A673 (cell line): ENCODE data around the gene ODAD2. TPM values are rescaled to one million over a fixed set of nuclear protein-coding genes. Genes with fewer than 3 reads are reported as not detected.

Experiments
- BruUV-seq: library from RNA; stranded (reverse); fragments of 400-500 nt; replicated peaks from 2 replicates; lab custom pipeline; 2021; lab: Mats Ljungman, UMichigan
- CTCF ChIA-PET: fragments of 300-600 bp; sonication (Branson Sonifier 250); formaldehyde crosslinking; loops from one replicate; lab custom pipeline; 2022; ENCODE audit warnings: antibody characterized with exemption; lab: Charles Lee
- POLR2A ChIA-PET: fragments of 300-600 bp; sonication (Branson Sonifier 250); formaldehyde crosslinking; loops from one replicate; lab custom pipeline; 2022; ENCODE audit warnings: antibody characterized with exemption; ENCODE audit not compliant: low non-redundant PET; lab: Charles Lee
- DNase-seq: peaks from one replicate; pipeline ENCODE4 v3.0.0-alpha.2; 2015; ENCODE audit warnings: low spot score
- H3K27ac ChIP-seq: fragments of 200-600 bp; sonication (generic); 2 replicates; pipeline ENCODE4 v1.5.1; 2016; ENCODE audit warnings: mixed run types, low read depth, mild to moderate bottlenecking, mixed read lengths, antibody characterized with exemption, low read length; ENCODE audit not compliant: poor library complexity, severe bottlenecking
- H3K27me3 ChIP-seq: fragments of 200-600 bp; sonication (generic); replicated peaks from 2 replicates; pipeline ENCODE4 v1.6.1; 2017; ENCODE audit warnings: mixed run types, low read depth, mild to moderate bottlenecking, mixed read lengths, antibody characterized with exemption, low read length; ENCODE audit not compliant: insufficient read depth, poor library complexity
- H3K36me3 ChIP-seq: fragments of 200-600 bp; sonication (generic); 2 replicates; pipeline ENCODE4 v1.6.1; 2016; ENCODE audit warnings: mixed run types, mild to moderate bottlenecking, mixed read lengths, antibody characterized with exemption, low read length; ENCODE audit not compliant: insufficient read depth, poor library complexity, severe bottlenecking
- H3K4me1 ChIP-seq: fragments of 200-600 bp; sonication (generic); 2 replicates; pipeline ENCODE4 v1.6.1; 2017; ENCODE audit warnings: mixed run types, mild to moderate bottlenecking, mixed read lengths, antibody characterized with exemption, low read length; ENCODE audit not compliant: insufficient read depth, poor library complexity, severe bottlenecking
- H3K4me3 ChIP-seq: fragments of 200-600 bp; sonication (generic); 2 replicates; pipeline ENCODE4 v1.5.1; 2016; ENCODE audit warnings: low read depth, mixed run types, mild to moderate bottlenecking, mixed read lengths, low read length; ENCODE audit not compliant: poor library complexity, severe bottlenecking
- H3K9me3 ChIP-seq: fragments of 200-600 bp; sonication (generic); 2 replicates; pipeline ENCODE4 v1.6.1; 2016; ENCODE audit warnings: mixed run types, low read depth, mild to moderate bottlenecking, mixed read lengths, antibody characterized with exemption, low read length; ENCODE audit not compliant: poor library complexity, severe bottlenecking
- EZH2 ChIP-seq: fragments of 200-600 bp; sonication (generic); IDR thresholded peaks from 2 replicates; pipeline ENCODE4 v1.6.1; 2017; ENCODE audit warnings: borderline replicate concordance, low read depth, mild to moderate bottlenecking, mixed read lengths, antibody characterized with exemption, low read length; ENCODE audit not compliant: poor library complexity, severe bottlenecking
- intact Hi-C: fragments of 100-400 bp; cut with micrococcal nuclease; formaldehyde crosslinking; loops from one replicate; pipeline ENCODE4 v1.10.0; 2022; ENCODE audit not compliant: unreplicated experiment
- total RNA-seq: library from RNA; stranded (reverse); gene quantifications from 2 replicates; pipeline ENCODE4 v1.2.3, GENCODE V29; 2021
- TF ChIP-seq, protein P1 (sequence below): fragments of 300-800, 200-600 bp; sonication (generic); conservative IDR thresholded peaks from 2 replicates; pipeline ENCODE4 v1.5.1; 2017; ENCODE audit warnings: low read depth, mild to moderate bottlenecking, antibody characterized with exemption, low read length, moderate library complexity, mixed read lengths

ODAD2 gene
- total RNA-seq, 1 experiment from 2014 or later, result 1.2 TPM

DNA sequence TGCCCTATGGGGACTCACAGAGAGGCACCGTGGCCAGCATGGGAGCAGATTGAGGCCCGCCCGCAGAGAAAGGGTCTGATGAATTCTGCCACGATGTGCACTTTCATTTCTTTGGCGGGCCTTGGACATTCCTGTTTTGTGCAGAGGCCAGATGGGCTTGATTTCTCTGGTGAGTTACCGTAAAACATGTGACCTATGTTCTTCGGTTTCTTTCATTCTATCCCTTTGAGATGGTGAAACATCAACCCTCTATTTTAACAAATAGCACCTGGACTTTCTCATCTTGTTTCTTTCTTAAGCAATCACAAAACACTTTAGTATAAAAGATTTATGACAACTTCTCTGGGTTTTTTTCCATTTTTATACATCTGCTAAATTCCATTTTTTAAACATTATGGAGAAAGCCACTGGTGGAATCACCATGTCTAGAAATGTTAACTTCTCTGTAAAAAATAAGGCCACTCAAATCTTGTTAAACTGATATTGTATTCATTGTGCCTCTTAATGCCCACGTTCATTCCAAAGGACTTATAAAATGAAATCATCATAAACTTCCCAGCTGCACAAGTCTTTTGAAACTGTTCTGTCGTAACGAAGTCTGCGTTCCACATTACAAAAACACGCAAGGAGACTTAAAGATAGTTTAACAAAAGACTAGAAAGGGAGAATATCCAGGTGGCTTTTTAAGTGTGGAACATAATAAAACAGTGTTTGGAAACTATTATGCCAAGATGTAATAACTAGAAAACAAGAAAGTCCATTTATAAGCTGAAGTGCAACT is 21.4 kb upstream of the ODAD2 start:
- TF ChIP-seq, protein P1, sequence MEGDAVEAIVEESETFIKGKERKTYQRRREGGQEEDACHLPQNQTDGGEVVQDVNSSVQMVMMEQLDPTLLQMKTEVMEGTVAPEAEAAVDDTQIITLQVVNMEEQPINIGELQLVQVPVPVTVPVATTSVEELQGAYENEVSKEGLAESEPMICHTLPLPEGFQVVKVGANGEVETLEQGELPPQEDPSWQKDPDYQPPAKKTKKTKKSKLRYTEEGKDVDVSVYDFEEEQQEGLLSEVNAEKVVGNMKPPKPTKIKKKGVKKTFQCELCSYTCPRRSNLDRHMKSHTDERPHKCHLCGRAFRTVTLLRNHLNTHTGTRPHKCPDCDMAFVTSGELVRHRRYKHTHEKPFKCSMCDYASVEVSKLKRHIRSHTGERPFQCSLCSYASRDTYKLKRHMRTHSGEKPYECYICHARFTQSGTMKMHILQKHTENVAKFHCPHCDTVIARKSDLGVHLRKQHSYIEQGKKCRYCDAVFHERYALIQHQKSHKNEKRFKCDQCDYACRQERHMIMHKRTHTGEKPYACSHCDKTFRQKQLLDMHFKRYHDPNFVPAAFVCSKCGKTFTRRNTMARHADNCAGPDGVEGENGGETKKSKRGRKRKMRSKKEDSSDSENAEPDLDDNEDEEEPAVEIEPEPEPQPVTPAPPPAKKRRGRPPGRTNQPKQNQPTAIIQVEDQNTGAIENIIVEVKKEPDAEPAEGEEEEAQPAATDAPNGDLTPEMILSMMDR, result no peak
- no peak for TF ChIP-seq EZH2
- no TSS peak for BruUV-seq
- no peaks in the 10 kb centered on the region for H3K4me1 ChIP-seq
- peaks cover 46% of the 10 kb centered on the region for H3K27me3 ChIP-seq
- POLR2A ChIA-PET, result no interaction called here
- DNase-seq, result no peak
- H3K27ac ChIP-seq, result no peak overlapping the region
- no peaks in the 10 kb centered on the region for H3K36me3 ChIP-seq
- H3K4me3 ChIP-seq, result no peak overlapping the region
- CTCF ChIA-PET, result no interaction called here
- no peaks in the 10 kb centered on the region for H3K9me3 ChIP-seq
- intact Hi-C loops, result no loop called here

DNA sequence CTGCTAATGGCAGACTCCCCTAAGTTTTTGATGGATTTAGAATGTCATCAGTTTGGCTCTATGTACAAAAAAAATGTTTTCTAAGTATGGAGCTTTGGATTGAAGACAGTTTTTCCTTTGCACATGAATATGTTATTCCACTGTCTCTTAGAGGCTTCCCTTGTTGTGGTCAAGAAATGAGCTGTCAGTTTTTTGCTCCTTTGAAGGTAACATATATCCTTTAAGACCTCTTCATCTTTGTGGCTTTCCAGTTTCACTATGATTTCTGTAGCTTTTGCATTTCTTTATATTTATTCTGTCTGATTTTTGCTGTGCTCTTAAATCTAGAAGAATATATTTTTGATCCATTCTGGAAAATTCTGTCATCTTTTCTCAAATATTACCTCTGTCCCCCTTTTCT is 15.8 kb upstream of the ODAD2 start:
- H3K27ac ChIP-seq, result no peak overlapping the region
- BruUV-seq, result no TSS peak
- H3K36me3 ChIP-seq, result no peaks in the 10 kb centered on the region
- ChIA-PET CTCF (no interaction called here), POLR2A (no interaction called here)
- DNase-seq, result no peak
- TF ChIP-seq, protein P1, result no peak
- TF ChIP-seq EZH2, result no peak
- H3K9me3 ChIP-seq, result no peaks in the 10 kb centered on the region
- no peak overlapping the region for H3K4me3 ChIP-seq
- H3K4me1 ChIP-seq, result peaks cover 7% of the 10 kb centered on the region
- intact Hi-C loops, result no loop called here
- peaks cover 51% of the 10 kb centered on the region for H3K27me3 ChIP-seq

DNA sequence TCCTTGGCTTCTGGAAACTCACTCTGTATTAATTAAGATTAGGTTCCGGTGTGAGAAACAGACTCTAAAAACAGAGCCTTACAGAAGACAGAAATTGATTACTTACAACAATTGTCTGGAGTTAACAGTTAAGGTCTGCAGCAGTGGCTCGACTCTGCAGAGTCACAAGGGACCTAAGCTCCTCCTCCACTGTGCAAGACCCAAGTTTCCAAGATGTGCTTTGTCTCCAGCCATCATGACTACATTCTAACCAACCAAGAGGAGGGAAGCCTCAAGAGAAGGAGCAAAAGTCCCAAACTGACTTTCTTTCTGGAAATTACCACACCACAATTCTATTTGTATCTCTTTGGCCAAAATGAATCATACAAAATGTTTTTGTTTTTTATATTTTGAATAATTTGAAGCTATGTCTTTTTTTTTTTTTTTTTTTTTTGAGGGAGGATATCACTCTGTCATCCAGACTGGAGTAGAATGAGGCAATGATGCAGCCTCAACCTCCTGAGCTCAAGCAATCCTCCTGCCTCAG is 14.2 kb upstream of the ODAD2 start:
- DNase-seq, result peak; percentile 44
- Histone ChIP-seq H3K36me3 (no peaks in the 10 kb centered on the region), H3K9me3 (no peaks in the 10 kb centered on the region), H3K27me3 (peaks cover 67% of the 10 kb centered on the region), H3K4me1 (peaks cover 7% of the 10 kb centered on the region), H3K4me3 (no peak overlapping the region), H3K27ac (no peak overlapping the region)
- CTCF ChIA-PET, result no interaction called here
- no TSS peak for BruUV-seq
- intact Hi-C loops, result no loop called here
- POLR2A ChIA-PET, result interaction anchor here (0.8 kb wide), 1 partner anchor 29 kb away, joined by 23 read pairs; no protein-coding TSS in a partner anchor
- TF ChIP-seq EZH2, result no peak
- TF ChIP-seq, protein P1, result no peak
